H9 (cell line): Measurements from ENCODE around the gene FXYD6. TPM values are rescaled to one million over a fixed set of nuclear protein-coding genes. Genes with fewer than 3 reads are reported as not detected.

Experiments
- DNase-seq: peaks from one replicate; pipeline ENCODE4 v3.0.0-alpha.2; 2017
- H2AFZ ChIP-seq: one replicate; pipeline ENCODE4 v1.6.1; 2013; ENCODE audit warnings: mild to moderate bottlenecking, low read length, control low read depth, moderate library complexity
- H2AK5ac ChIP-seq: 2 replicates; pipeline ENCODE4 v1.6.1; 2013; ENCODE audit warnings: low read length, control low read depth, mixed read lengths; ENCODE audit not compliant: insufficient read length
- H2BK120ac ChIP-seq: one replicate; pipeline ENCODE4 v1.6.1; 2013; ENCODE audit warnings: low read depth, mild to moderate bottlenecking, low read length, control low read depth, inconsistent platforms; ENCODE audit not compliant: poor library complexity, severe bottlenecking
- H2BK12ac ChIP-seq: 2 replicates; pipeline ENCODE4 v1.6.1; 2013; ENCODE audit warnings: low read length, control low read depth, mixed read lengths, low read depth; ENCODE audit not compliant: insufficient read length
- H2BK15ac ChIP-seq: 2 replicates; pipeline ENCODE4 v1.6.1; 2013; ENCODE audit warnings: low read depth, low read length, control low read depth
- H2BK20ac ChIP-seq: one replicate; pipeline ENCODE4 v1.6.1; 2013; ENCODE audit warnings: low read depth, mild to moderate bottlenecking, low read length, control low read depth, inconsistent platforms; ENCODE audit not compliant: poor library complexity, severe bottlenecking
- H2BK5ac ChIP-seq: 2 replicates; pipeline ENCODE4 v1.6.1; 2013; ENCODE audit warnings: low read length, control low read depth, mixed read lengths; ENCODE audit not compliant: insufficient read length
- H3K14ac ChIP-seq: 2 replicates; pipeline ENCODE4 v1.6.1; 2013; ENCODE audit warnings: low read length, control low read depth; ENCODE audit not compliant: insufficient read depth
- H3K18ac ChIP-seq: 2 replicates; pipeline ENCODE4 v1.6.1; 2013; ENCODE audit warnings: low read depth, mild to moderate bottlenecking, mixed read lengths, low read length, control low read depth; ENCODE audit not compliant: insufficient read length
- H3K23ac ChIP-seq: 2 replicates; pipeline ENCODE4 v1.6.1; 2013; ENCODE audit warnings: low read length, control low read depth, mixed read lengths, low read depth; ENCODE audit not compliant: insufficient read length
- H3K23me2 ChIP-seq: 2 replicates; pipeline ENCODE4 v1.6.1; 2013; ENCODE audit warnings: low read depth, mild to moderate bottlenecking, mixed read lengths, low read length, control low read depth; ENCODE audit not compliant: insufficient read length, poor library complexity, severe bottlenecking
- H3K27ac ChIP-seq: 2 replicates; pipeline ENCODE4 v1.5.1; 2013; ENCODE audit warnings: low read length, control low read depth, mixed read lengths, low read depth; ENCODE audit not compliant: insufficient read length
- H3K27me3 ChIP-seq: 2 replicates; pipeline ENCODE4 v1.6.1; 2013; ENCODE audit warnings: low read length, control low read depth, inconsistent platforms; ENCODE audit not compliant: insufficient read depth
- H3K4ac ChIP-seq: 2 replicates; pipeline ENCODE4 v1.6.1; 2013; ENCODE audit warnings: low read depth, mild to moderate bottlenecking, control low read depth, inconsistent platforms, low read length, moderate library complexity
- H3K4me1 ChIP-seq: 2 replicates; pipeline ENCODE4 v1.6.1; 2013; ENCODE audit warnings: low read length, control low read depth, inconsistent platforms; ENCODE audit not compliant: insufficient read depth
- H3K4me2 ChIP-seq: 2 replicates; pipeline ENCODE4 v1.6.1; 2013; ENCODE audit warnings: low read length, control low read depth, mixed read lengths; ENCODE audit not compliant: insufficient read length, insufficient read depth
- H3K56ac ChIP-seq: 2 replicates; pipeline ENCODE4 v1.6.1; 2013; ENCODE audit warnings: low read depth, mild to moderate bottlenecking, mixed read lengths, low read length, control low read depth; ENCODE audit not compliant: insufficient read length
- H3K79me1 ChIP-seq: 2 replicates; pipeline ENCODE4 v1.6.1; 2013; ENCODE audit warnings: low read depth, mild to moderate bottlenecking, moderate library complexity, low read length, control low read depth, inconsistent platforms; ENCODE audit not compliant: insufficient read depth, poor library complexity, severe bottlenecking
- H3K79me2 ChIP-seq: 2 replicates; pipeline ENCODE4 v1.6.1; 2013; ENCODE audit warnings: low read length, control low read depth, inconsistent platforms; ENCODE audit not compliant: insufficient read depth
- H3K9ac ChIP-seq: 2 replicates; pipeline ENCODE4 v1.6.1; 2013; ENCODE audit warnings: low read length, control low read depth, mixed read lengths; ENCODE audit not compliant: insufficient read length; ENCODE audit errors: extremely low read depth
- H3K9me3 ChIP-seq: one replicate; pipeline ENCODE4 v1.6.1; 2013; ENCODE audit warnings: low read depth, low read length, inconsistent platforms; ENCODE audit not compliant: control insufficient read depth
- H3T11ph ChIP-seq: one replicate; pipeline ENCODE4 v1.6.1; 2013; ENCODE audit warnings: mild to moderate bottlenecking, low read length, control low read depth, inconsistent platforms
- H4K20me1 ChIP-seq: one replicate; pipeline ENCODE4 v1.6.1; 2013; ENCODE audit not compliant: control insufficient read depth, insufficient read length, insufficient read depth
- H4K5ac ChIP-seq: 2 replicates; pipeline ENCODE4 v1.6.1; 2013; ENCODE audit warnings: low read depth, mild to moderate bottlenecking, mixed read lengths, low read length, control low read depth; ENCODE audit not compliant: insufficient read length
- H4K8ac ChIP-seq: replicated peaks from 2 replicates; pipeline ENCODE4 v1.6.1; 2013; ENCODE audit warnings: low read length, control low read depth, mixed read lengths, low read depth; ENCODE audit not compliant: insufficient read length
- H4K91ac ChIP-seq: 2 replicates; pipeline ENCODE4 v1.6.1; 2013; ENCODE audit warnings: low read depth, mild to moderate bottlenecking, moderate library complexity, mixed read lengths, low read length, control low read depth; ENCODE audit not compliant: insufficient read length
- H3K27ac Mint-ChIP-seq, 3 experiments: 2 replicates in 2 of 3; 3 replicates in 1 of 3; pipeline ENCODE4 v1.8.0; 2020 to 2021; ENCODE audit warnings: mixed read lengths in 3 of 3, mild to moderate bottlenecking in 1 of 3, moderate library complexity in 1 of 3
- H3K27me3 Mint-ChIP-seq: 2 replicates; pipeline ENCODE4 v1.8.0; 2021; ENCODE audit warnings: low read depth, mild to moderate bottlenecking, moderate library complexity, mixed read lengths
- H3K36me3 Mint-ChIP-seq, 3 experiments: 2 replicates in 2 of 3; 3 replicates in 1 of 3; pipeline ENCODE4 v1.8.0; 2020 to 2021; ENCODE audit warnings: low read depth in 3 of 3, mixed read lengths in 3 of 3; ENCODE audit not compliant: insufficient read depth in 1 of 3
- H3K4me1 Mint-ChIP-seq, 2 experiments: 2 replicates each; pipeline ENCODE4 v1.8.0; 2020; ENCODE audit warnings: mixed read lengths in 2 of 2
- H3K4me3 Mint-ChIP-seq, 2 experiments: 2 replicates in 1 of 2; 3 replicates in 1 of 2; pipeline ENCODE4 v1.8.0; 2020 to 2021; ENCODE audit warnings: mild to moderate bottlenecking in 2 of 2, mixed read lengths in 2 of 2, moderate library complexity in 1 of 2
- H3K9me3 Mint-ChIP-seq, 2 experiments: 2 replicates in 1 of 2; 3 replicates in 1 of 2; pipeline ENCODE4 v1.8.0; 2020; ENCODE audit warnings: mild to moderate bottlenecking in 2 of 2, mixed read lengths in 2 of 2, moderate library complexity in 1 of 2
- CTCF ChIP-seq: fragments of 200-600 bp; sonication (generic); conservative IDR thresholded peaks from 3 replicates; pipeline ENCODE4 v1.8.0; 2021; ENCODE audit warnings: antibody characterized with exemption, mild to moderate bottlenecking
- WGBS: extraction: QIAGEN DNeasy Blood & Tissue Kit; methylation state at CpG from one replicate; pipeline ENCODE4 v1.1.7; 2013; ENCODE audit warnings: missing lambda C conversion rate, low lambda C conversion rate, mixed read lengths; ENCODE audit not compliant: insufficient read length; ENCODE audit errors: extremely low coverage; 5-methylcytosine and 5-hydroxymethylcytosine counted together
- total RNA-seq: library from RNA; stranded (reverse); gene quantifications from 2 replicates; pipeline ENCODE4 v1.2.1, GENCODE V29; 2021

FXYD6 gene
- total RNA-seq, 1 experiment from 2014 or later: 18.3 TPM

DNA sequence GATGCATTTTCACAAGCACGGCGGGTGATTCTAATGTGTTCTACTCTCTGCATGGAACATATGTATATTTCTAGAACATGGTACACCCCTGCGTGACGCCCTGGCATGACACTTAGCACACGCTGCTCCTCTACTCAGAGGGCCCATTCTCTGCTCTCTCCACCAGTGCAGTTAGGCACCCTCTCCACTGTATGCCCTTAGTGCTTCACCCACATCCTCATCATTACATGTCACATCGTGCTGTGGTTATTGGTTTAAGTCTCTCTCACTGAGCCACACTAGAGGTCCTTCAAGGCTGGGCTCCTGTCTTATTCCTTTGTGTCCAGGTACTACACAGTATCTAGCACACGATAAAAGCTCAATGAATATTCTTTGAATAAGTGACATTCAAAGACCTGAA, 36.0 kb upstream of the FXYD6 start:
- H3K9me3 Mint-ChIP-seq: no peaks in the 10 kb centered on the region
- Histone ChIP-seq H4K20me1 (no peaks in the 10 kb centered on the region), H3K79me1 (no peaks in the 10 kb centered on the region), H3K9me3 (no peaks in the 10 kb centered on the region), H2BK5ac (no peak overlapping the region), H3K4me1 (no peaks in the 10 kb centered on the region), H3T11ph (no peak overlapping the region), H3K79me2 (no peaks in the 10 kb centered on the region), H3K27ac (no peak overlapping the region), H3K18ac (no peak overlapping the region), H3K27me3 (no peaks in the 10 kb centered on the region), H3K23me2 (no peaks in the 10 kb centered on the region), H3K4ac (no peak overlapping the region), H2BK120ac (no peak overlapping the region), H2AFZ (no peak overlapping the region), H2BK20ac (no peak overlapping the region), H4K5ac (no peak overlapping the region), H3K56ac (no peak overlapping the region), H2AK5ac (no peak overlapping the region), H2BK12ac (no peak overlapping the region), H4K91ac (no peak overlapping the region), H3K14ac (no peak overlapping the region), H3K4me2 (no peak overlapping the region), H4K8ac (no peak overlapping the region), H3K23ac (no peak overlapping the region), H3K9ac (no peak overlapping the region), H2BK15ac (no peak overlapping the region)
- no peak overlapping the region for H3K4me3 Mint-ChIP-seq
- peak overlapping the region in 1 of 3 experiments; percentile 30; a peak in 1 of 7 replicates for H3K27ac Mint-ChIP-seq
- H3K36me3 Mint-ChIP-seq: no peaks in the 10 kb centered on the region; a peak in 1 of 7 replicates
- WGBS: no CpG with 5 or more reads among the region's 7 CpGs
- peaks cover 18% of the 10 kb centered on the region for H3K27me3 Mint-ChIP-seq
- peak; percentile 13 for DNase-seq
- TF ChIP-seq CTCF: no peak
- peaks cover 4 to 18% of the 10 kb centered on the region in 2 experiments for H3K4me1 Mint-ChIP-seq
